ENCODE measurements around the gene LRMDA.

Gene LRMDA

DNA sequence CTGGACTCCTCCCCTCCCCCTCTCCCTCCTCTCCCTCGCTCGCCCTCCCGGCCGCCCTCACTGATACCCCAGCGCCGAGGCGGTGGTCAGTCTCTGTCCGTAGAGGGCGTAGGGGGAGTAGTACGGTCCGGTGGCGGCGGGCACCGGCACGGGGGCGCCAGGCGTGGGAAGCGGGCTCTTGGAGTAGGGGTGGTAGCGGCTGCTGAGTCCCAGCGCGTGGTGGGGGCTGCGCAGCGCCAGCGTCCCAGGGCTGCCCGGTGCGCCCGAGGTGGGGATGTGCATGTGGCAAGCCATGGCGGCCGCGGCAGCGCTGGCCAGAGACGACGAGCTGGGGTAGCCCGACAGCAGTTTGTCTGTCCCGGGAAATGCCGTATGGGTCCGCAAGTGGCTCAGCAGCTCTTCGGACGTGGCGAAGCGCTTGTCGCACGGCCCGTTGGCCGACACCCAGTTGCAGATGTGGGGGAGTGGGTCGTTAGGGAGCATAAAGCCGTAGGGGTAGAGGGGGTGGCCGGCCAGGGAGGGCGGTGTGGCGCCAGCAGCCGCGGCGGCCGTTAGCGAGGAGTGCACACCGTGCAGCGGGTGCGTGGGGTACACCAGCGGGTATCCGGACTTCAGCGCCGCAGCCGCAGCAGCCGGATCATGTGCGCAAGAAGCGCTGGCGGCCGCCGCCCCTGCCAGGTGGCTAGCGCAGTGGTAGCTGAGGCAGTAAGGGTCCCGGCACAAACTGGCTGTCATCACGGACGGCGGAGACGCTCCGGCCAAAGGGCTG lies 32.5 kb upstream of the LRMDA start:
- no peak for TF ChIP-seq CTCF (IDR thresholded peaks at IDR 0.05; ENCODE audit: control insufficient read depth, extremely low read depth, insufficient read depth)
- H3K4me3 ChIP-seq (ENCODE audit: low read depth, low read length) = no peak overlapping the region
- DNase-seq (ENCODE audit: low read depth) = no peak

- H3K4me3 ChIP-seq (ENCODE audit: low read depth, low read length) = peak overlapping the region; percentile 86
- peak; percentile 87 for TF ChIP-seq CTCF (IDR thresholded peaks at IDR 0.05; ENCODE audit: control insufficient read depth, extremely low read depth, insufficient read depth)
- no peak for DNase-seq (ENCODE audit: low read depth)
These were observed 31.8 kb upstream of the LRMDA start for GRCh38 chr10:75399461-75400162.

GRCh38 chr10:75400163-75400770 lies 31.2 kb upstream of the LRMDA start:
- no peak for DNase-seq (ENCODE audit: low read depth)
- peak overlapping the region; percentile 86 for H3K4me3 ChIP-seq (ENCODE audit: low read depth, low read length)

GRCh38 chr10:75400771-75401568 lies 30.5 kb upstream of the LRMDA start:
- DNase-seq (ENCODE audit: low read depth) = no peak
- peak overlapping the region; percentile 86 for H3K4me3 ChIP-seq (ENCODE audit: low read depth, low read length)
- TF ChIP-seq CTCF (IDR thresholded peaks at IDR 0.05; ENCODE audit: control insufficient read depth, extremely low read depth, insufficient read depth) = no peak

More at GRCh38 chr10:75400163-75400770, 31.2 kb upstream of the LRMDA start:
- no peak for TF ChIP-seq CTCF (IDR thresholded peaks at IDR 0.05; ENCODE audit: control insufficient read depth, extremely low read depth, insufficient read depth)

- 0 out of 2 replicates have a peak, but pooled peaks have one; percentile 7 for TF ChIP-seq CTCF (IDR thresholded peaks at IDR 0.05; ENCODE audit: control insufficient read depth, extremely low read depth, insufficient read depth)
- peak within 1 kb of the TSS; percentile 86 for H3K4me3 ChIP-seq (ENCODE audit: low read depth, low read length)
These were observed 29.6 kb upstream of the LRMDA start, which contains the start of gene ZNF503 for GRCh38 chr10:75401569-75402485. Gene ZNF503, minus strand, starts transcription at chr10:75401764. Its CDS starts 345 bp downstream, at chr10:75401419.

More at GRCh38 chr10:75401569-75402485, 29.6 kb upstream of the LRMDA start, which contains the start of gene ZNF503:
- peak; percentile 85 for DNase-seq (ENCODE audit: low read depth)

Data from LNCaP clone FGC (cell line).